Measurements from ENCODE around the gene BNC2.

Gene BNC2

GRCh38 chr9:16414451-16414850 is 456.0 kb downstream of the BNC2 start:
- DNase-seq (ENCODE audit: low read depth), result no peak

DNA sequence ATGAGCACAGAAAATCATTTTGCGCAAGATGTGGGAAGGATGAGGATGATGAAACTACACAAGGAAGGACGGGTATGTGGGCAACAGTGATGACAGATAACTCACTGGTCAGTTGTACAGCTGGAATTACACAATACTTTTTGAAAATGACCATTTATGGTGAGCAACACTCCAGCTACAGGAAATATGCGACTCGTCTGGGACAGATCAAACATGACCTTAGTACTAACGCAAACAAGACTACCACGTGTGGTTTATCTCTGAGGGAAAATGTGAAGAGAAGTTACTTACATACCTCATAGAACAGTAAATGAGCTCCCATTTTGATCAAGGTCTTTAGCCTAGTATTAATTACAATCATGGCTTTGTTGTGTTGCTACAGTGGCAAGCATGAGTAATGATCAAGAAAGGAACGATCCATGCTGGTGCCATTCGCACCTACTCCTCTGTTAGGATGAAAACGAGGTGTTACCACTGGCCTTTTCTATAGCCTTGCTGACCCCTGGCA is 456.9 kb downstream of the BNC2 start:
- DNase-seq (ENCODE audit: low read depth), result no peak

- no peak for DNase-seq (ENCODE audit: low read depth)
Measured at GRCh38 chr9:16412740-16413139, 457.7 kb downstream of the BNC2 start.

GRCh38 chr9:16411311-16411710 is 459.2 kb downstream of the BNC2 start:
- DNase-seq (ENCODE audit: low read depth), result no peak

- no peak for DNase-seq (ENCODE audit: low read depth)
Measured at GRCh38 chr9:16410601-16411280, 459.7 kb downstream of the BNC2 start.

GRCh38 chr9:16407617-16408016 is 462.9 kb downstream of the BNC2 start:
- no peak for DNase-seq (ENCODE audit: low read depth)

GRCh38 chr9:16406526-16407225 is 463.8 kb downstream of the BNC2 start:
- no peak for DNase-seq (ENCODE audit: low read depth)

- DNase-seq (ENCODE audit: low read depth), result no peak
Measured at GRCh38 chr9:16405421-16405820, 465.0 kb downstream of the BNC2 start.

DNA sequence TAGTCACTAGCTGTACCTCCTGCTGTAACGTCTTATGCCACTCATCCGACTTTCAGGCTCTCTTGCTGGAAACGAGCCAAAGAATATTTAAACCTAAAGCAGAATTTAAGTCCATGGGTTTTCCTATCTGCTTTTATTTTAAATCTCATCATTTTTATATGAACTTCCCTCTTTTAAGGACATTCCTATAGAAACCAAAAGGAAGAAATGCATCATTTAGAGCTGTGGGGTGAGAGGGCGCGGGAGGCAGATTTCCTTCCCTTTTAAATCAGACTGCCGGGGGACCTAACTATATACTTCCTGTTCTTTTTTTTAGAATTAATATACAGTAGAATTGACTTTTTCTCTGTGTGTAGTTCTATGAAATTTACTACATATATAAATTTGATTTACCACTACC is 468.8 kb downstream of the BNC2 start:
- DNase-seq (ENCODE audit: low read depth), result no peak

DNA sequence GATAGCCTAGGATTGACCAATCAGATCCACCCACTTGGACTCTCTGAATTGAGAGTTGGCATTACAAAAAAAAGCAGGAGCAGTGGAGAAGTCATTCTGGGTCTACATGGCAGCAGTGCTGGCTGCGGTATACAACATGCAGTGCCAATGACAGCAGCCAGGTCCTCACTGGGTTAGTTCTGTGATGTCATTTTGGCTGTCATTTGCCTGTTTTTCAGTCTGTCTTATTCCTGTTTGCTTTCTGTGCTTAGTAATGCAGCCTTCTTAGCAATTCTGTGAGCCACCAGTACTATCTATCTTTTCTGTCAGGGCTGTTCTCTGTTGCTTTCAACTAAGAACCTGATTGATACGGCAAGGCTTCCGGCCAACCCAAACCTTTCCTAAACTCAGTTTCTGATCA is 471.8 kb downstream of the BNC2 start:
- no peak for DNase-seq (ENCODE audit: low read depth)

DNA sequence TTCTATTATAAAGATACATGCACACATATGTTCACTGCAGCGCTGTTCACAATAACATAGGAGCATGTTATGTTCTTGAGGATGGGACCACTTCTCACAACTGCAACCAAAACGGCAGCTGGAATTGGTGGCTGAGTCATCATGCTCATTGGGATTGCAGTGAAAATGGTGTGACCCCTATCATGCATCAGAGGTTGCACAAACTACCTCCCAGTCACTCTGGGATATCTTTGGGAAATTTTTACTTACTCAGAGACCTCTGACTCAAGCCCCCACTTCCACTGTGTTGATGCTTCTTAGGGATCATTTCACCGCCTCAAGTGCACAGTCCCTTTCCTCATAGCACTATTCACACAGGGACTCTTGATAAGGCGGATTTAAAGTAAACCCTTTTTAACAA is 474.1 kb downstream of the BNC2 start:
- no peak for DNase-seq (ENCODE audit: low read depth)

DNA sequence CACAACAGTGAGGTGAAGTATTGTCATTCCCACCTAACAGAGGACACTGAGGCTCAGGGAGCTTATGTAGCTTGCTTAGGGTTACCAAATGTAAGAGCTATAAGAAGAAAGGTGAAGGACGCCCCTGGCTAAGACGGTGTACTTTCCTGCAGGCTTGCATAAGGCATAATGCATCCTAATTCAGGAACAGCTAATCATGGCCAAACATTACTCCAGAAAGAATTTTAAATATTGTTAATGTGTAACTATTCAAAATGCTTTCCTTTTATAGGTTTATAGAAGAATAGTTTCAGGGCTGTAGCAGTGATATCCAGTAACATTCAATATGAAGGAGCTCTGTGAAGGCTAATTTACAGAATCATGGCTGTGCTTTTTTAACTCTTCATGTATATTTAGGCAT is 479.1 kb downstream of the BNC2 start:
- DNase-seq (ENCODE audit: low read depth), result no peak

DNA sequence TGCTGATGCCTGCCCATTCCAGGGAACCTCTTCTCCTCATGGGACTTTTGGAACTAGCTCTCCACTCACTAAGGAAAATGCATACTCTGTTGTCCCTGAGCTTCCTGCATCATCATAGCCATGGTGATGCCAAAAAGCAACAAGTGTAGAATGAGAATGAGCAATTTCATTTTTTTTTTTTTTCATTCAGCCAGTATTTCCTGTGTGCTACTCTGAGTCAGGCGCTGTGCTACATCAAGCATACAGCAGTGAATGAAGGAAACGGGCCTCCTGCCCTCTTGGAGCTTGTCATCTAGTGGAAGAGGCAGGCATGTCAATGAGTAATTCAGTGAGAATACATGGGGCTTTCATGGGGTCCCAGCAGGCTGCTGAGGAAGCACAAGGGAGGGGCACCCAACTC is 483.1 kb downstream of the BNC2 start:
- no peak for DNase-seq (ENCODE audit: low read depth)

DNA sequence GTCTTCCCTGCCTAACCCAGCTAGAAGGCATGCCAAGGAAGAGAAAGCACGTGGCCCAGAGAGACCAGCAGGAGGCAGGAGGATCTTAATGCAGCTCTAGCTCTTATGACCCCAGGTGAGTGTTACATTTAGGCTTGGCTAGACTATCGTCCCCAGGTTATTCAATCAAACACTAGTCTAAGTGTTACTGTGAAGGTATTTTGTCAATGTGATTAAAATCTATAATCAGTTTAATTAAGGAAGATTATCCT is 483.7 kb downstream of the BNC2 start:
- no peak for DNase-seq (ENCODE audit: low read depth)

DNA sequence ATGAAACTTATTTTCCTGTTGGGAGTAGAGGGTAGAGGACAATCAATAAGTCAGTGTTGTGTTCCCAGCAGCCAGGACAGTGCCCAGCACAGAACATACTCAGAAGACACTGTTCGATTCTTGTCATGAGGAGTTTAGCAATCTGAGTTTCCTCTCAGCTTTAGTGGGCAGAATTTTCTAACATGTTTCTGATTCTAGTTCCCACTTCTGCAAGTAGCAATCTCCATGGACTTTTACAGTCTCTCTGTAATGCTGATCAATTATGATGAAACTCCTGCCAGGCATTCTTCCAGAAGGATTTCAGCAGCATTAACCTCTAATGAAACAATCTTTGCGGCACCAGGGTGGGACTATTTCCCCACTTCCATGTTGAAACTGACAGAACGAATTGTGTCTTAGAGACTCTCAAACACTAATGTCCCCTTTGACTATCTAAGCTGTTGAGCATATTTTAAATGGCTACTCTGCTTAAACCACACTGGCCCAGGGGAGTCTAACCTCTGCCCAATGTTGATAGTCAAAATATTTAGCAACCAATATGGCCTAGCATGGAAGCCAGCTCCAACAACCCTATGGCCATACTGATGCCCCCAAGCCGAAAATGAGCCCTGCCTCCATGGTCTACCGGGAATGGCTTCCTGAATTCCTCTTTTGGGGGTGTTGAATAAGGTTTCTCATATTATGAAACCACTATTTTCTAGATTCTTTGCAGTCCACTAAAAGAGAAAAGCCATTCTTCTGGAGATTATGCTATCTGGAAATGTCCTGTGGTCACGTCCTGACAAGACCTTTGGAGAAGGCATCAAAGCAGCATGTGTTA is 484.3 kb downstream of the BNC2 start:
- no peak for DNase-seq (ENCODE audit: low read depth)

DNA sequence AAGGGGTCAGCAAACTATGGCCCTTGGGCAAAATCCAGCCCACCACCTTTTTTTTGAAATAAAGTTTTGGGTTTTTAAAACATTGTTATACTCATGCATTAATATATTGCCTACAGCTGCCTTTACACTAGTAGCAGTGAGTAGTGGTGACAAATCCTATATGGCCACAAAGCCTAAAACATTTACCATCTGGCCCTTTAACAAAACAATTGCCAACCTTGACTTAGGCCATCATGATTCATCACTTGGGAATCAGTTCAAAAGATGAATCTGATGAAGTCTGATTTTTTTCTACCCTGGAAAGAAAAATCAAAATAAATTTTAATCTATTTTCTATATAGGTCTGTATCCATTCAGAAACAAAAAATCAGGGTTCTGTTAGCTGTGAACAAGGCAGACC is 484.9 kb downstream of the BNC2 start:
- no peak for DNase-seq (ENCODE audit: low read depth)

- DNase-seq (ENCODE audit: low read depth), result no peak
Measured at GRCh38 chr9:16384993-16385392, 485.5 kb downstream of the BNC2 start.

DNA sequence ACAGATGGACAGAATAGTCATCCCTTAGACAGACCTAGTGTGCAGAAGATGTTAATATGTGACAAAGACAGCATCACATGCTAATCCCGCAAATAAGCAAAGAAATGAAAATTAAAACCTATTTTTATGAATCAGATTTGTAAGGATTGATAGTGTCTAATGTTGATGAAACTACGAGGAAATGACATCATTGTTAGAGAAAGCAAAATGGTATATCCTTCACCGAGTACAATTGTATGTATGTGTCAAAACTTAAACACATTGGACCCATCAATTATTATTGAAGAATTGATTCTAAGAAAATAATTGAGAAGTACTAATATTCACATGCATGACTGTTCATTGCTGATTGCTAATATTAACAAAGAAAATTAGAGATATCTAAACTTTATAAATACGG is 493.2 kb downstream of the BNC2 start:
- DNase-seq (ENCODE audit: low read depth), result no peak

GRCh38 chr9:16371306-16371705 is 499.2 kb downstream of the BNC2 start:
- no peak for DNase-seq (ENCODE audit: low read depth)

DNA sequence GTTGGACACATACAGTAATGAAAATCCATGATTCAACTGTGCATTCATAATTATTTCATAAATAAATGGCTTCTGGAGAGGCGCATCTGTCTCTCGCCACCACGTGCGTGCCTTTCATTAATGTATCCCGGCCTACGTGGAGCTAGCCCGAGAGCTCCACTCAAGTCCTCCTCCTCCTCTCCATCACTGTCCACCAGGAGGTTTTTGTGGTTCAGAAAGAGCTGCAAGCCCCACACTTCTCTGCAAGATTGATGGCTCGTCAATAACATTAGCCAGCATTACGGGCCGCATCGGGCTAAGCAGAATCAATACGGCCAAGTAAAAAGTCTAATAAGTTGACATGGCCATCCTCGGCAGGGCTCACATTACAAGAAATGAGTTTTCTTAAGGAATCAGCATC is 499.8 kb downstream of the BNC2 start:
- DNase-seq (ENCODE audit: low read depth), result no peak

DNA sequence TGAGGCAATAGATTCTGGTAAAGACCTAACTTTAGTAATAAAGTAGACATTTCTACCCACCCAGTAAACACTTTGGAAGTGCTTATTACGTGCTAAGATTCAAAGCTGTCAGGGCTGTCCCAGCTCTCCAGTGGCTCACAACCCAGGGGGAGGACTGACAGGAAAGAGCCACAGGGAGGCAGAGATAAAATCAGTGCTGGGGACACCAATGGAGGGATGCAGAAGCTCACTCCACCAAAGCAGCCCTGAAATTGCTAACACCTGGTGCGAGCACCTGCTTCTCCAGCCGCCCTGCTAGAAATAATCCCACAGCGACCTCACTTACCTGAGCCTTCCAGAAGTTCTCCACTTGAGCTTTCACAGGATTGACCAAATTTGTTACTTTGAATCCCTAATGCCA is 501.0 kb downstream of the BNC2 start:
- DNase-seq (ENCODE audit: low read depth), result no peak

GRCh38 chr9:16368237-16369087 is 502.0 kb downstream of the BNC2 start:
- no peak for DNase-seq (ENCODE audit: low read depth)
